Cardiac fibroblast (primary cell): ENCODE data around the gene PHACTR3.

ENCODE experiments used
- DNase-seq, 2 donors: peaks; one replicate each; pipeline versions ENCODE4 v3.0.0 to v3.0.0-alpha.2; 2010; ENCODE audit warnings: low read depth in 2 of 2
- H3K4me3 ChIP-seq, 2 donors: replicated peaks in 1 of 2; 1 replicate in 1 of 2; 2 replicates in 1 of 2; pipeline ENCODE4 v1.5.1; 2011; ENCODE audit warnings: low read depth in 2 of 2, low read length in 2 of 2, mild to moderate bottlenecking in 2 of 2, moderate library complexity in 1 of 2
- TF ChIP-seq, protein P1 (sequence below): IDR thresholded peaks from one replicate; pipeline ENCODE4 v1.5.1; 2011; ENCODE audit warnings: low read depth, mild to moderate bottlenecking, low read length, inconsistent platforms

The PHACTR3 gene

DNA sequence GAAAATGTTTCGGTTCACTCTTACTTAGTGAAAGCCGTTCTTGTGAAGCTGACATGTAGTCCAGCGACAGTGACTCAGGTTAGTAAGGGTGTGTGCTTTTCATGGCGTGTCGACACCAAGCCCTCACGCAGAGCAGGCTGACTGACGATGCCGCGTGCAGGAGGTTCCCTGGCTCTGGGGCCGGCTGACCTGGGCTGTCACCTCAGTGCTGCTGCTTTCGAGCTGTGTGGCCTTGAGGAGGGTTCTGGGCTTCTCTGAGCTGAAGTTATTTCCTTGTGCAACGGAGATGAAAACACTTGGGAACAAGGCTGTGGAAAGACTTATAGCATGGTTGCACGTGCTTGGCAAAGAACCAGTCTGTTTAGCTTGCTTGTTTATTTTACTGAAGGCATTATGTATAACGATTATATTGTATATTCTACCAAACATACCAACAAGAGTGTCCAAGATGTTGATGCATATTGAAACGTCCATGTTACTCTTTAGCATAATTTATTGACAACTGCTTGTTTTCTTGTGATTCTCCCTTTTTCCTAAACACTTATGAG is 59.2 kb downstream of the PHACTR3 start:
- H3K4me3 ChIP-seq: no peak overlapping the region
- TF ChIP-seq, protein P1, sequence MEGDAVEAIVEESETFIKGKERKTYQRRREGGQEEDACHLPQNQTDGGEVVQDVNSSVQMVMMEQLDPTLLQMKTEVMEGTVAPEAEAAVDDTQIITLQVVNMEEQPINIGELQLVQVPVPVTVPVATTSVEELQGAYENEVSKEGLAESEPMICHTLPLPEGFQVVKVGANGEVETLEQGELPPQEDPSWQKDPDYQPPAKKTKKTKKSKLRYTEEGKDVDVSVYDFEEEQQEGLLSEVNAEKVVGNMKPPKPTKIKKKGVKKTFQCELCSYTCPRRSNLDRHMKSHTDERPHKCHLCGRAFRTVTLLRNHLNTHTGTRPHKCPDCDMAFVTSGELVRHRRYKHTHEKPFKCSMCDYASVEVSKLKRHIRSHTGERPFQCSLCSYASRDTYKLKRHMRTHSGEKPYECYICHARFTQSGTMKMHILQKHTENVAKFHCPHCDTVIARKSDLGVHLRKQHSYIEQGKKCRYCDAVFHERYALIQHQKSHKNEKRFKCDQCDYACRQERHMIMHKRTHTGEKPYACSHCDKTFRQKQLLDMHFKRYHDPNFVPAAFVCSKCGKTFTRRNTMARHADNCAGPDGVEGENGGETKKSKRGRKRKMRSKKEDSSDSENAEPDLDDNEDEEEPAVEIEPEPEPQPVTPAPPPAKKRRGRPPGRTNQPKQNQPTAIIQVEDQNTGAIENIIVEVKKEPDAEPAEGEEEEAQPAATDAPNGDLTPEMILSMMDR: no peak
- no peak for DNase-seq

DNA sequence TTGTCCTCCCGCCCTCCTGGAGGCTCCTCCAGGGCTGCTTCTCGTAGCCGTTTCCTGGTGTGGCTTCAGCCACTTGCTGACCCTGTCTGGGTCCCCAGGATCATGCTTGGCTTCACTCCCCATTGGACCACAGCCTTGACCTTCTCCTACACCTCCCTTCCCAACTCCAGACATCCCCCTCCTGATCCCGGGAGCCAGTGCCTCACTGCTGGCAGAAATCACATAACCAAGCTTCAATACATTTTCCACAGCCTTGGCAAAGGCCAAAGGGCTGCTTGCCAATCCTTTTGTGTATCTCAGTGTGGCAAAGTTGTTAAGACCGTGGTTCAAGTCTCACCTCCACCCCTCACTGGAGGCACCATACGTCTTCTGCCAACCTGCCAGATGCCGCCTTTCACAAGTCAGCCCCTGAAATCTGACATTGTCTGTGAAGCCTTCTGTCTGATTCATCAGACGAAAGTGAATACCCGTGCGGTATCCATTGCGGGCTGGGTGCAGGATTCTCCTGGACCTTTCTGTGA is 60.1 kb downstream of the PHACTR3 start:
- no peak for DNase-seq
- no peak overlapping the region for H3K4me3 ChIP-seq
- TF ChIP-seq, protein P1: no peak

DNA sequence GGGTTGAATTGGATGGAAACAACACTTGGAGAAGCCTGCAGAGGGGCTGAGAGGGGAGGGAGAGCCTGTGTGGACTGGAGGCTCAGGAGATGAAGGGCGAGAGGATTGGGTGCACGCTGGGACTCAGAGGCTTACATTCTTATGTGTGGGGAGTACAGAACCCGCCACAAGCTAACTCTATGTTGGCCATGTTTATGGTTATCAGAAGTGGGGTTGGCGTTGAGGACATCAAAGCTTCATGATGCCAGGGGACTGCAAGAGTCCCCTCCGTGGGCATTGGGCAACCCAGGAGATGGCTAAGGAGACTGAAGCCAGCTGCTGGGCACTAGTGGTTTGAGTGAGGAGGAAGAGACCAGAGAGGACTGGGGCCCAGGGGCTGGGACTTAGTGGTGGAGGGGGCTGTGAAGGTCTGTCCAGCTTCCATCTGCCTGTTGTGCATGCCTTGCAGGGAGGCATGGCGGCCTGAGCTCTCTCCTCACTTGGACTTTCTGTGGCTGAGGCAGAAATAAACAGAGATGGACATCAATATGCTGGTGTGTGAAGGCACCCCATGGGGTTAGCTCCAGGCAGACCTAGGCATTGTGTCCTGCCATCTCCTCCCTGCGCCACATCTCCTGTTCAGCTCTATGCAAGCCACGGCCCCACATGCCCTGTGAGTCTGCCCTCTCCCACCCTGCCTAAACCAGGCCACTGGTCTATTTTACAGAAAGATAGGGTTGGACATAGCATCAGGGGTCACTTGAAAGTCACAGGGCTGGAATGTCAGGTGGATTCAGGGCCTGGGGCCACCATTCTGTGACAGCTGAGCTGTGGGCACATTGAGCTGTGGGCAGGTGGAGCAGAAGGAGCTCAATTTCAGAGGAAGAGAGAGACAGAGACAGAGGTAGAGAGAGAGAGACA is 61.6 kb downstream of the PHACTR3 start:
- DNase-seq: no peak
- no peak overlapping the region for H3K4me3 ChIP-seq
- TF ChIP-seq, protein P1: no peak

DNA sequence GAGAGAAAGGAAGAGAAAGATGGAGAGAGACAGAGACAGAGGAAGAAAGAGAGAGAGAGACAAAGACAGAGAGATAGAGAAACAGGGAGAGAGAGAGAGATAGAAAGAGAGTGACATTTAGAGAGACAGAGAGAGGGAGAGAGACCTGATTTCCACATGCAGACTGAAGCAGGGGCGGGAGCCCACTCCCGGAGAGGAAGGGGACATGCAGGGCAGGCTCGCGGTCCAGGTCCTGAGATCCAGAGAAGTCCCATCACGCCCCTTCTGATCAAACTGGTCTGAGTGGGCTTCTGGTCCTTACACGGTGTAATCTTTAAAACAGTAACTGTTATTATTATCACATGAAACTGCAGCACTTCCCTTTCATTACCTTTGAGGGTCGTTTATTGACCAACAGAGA is 62.2 kb downstream of the PHACTR3 start:
- DNase-seq: no peak
- no peak overlapping the region for H3K4me3 ChIP-seq
- TF ChIP-seq, protein P1: no peak

DNA sequence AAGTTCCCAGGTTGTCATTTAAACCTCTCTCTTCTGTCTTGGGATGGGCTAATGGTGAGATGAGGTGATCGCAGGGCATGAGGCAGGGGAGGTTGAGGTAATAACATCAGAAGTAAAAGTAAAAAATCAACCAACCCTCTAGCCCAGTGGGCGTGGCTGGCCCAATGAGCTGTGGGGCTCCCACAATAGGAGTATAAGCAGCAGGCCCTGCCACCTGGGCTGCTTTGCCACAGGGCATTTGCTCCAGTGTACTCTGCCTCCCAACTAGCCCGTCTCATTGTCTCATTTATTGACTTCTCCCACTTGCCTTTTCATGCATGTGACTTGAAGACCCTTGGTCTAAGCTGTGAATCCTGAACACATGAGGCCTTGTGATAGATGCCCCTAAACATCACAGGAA is 62.8 kb downstream of the PHACTR3 start:
- no peak for DNase-seq
- TF ChIP-seq, protein P1: no peak
- H3K4me3 ChIP-seq: no peak overlapping the region

DNA sequence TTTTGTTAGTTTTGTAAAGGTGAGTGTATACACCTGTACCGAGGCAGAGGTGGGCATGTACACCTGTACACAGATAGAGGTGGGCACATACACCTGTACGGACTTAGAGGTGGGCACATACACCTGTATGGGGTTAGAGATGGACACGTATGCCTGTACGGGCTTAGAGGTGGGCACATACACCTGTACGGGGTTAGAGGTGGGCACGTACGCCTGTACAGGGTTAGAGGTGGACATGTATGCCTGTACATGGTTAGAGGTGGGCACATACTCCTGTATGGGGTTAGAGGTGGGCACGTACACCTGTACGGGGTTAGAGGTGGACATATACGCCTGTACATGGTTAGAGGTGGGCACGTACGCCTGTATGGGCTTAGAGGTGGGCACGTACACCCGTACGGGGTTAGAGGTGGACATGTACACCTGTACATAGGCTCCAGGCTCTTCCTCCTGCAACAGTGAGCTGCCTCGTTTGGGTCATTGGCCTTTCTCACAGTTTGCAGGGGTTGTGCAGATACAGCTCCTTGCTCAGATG is 63.7 kb downstream of the PHACTR3 start:
- no peak overlapping the region for H3K4me3 ChIP-seq
- no peak for DNase-seq
- TF ChIP-seq, protein P1: no peak
